ENCODE results near the gene EFNA5. TPM values are rescaled to one million over a fixed set of nuclear protein-coding genes. Genes with fewer than 3 reads are reported as not detected.

The EFNA5 gene
- polyA plus RNA-seq, 4 donors = 0.54 to 3.5 (median 1.7) TPM; not detected in 1

DNA sequence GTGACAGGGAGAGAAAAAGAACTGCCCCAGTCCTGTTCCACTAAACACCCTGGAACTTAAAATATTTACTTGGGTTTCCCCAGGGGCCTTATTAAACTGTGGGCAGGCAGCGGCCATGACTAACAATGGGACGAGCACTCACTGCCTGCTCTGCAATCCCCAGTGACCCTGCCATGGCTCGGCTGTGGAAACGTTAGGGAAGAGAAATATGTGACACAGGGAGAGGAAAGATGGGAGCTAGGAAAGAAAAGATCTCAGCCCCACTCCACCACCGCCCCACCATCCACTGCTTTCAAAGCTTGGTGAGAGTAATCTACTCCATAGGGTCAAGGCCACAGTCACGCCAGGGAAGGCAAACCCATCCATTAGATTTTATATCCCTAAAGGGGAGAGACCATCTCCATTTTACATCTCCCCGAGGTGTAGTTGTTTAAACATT is 117.6 kb downstream of the EFNA5 start:
- DNase-seq = no peak
- Histone ChIP-seq H3K27me3 (ENCODE audit: control insufficient read depth in 3 of 3, insufficient read depth in 3 of 3, low read length in 3 of 3) (no peaks in the 10 kb centered on the region), H3K9me3 (ENCODE audit: control insufficient read depth in 2 of 2, insufficient read depth in 1 of 2, low read depth in 1 of 2, low read length in 1 of 2) (no peaks in the 10 kb centered on the region), H3K4me3 (ENCODE audit: low read depth in 1 of 3, low read length in 3 of 3) (no peak overlapping the region), H3K36me3 (ENCODE audit: control insufficient read depth in 3 of 3, insufficient read depth in 2 of 3, low read depth in 1 of 3, low read length in 3 of 3) (no peaks in the 10 kb centered on the region), H3K27ac (ENCODE audit: low read depth in 1 of 3, low read length in 2 of 3) (no peak overlapping the region), H3K4me1 (ENCODE audit: control insufficient read depth in 3 of 3, insufficient read depth in 2 of 3, low read depth in 1 of 3, low read length in 2 of 3) (no peaks in the 10 kb centered on the region)
- WGBS, 3 donors = 81 to 91% (median 83%) methylated on average over 7 of the region's 7 CpGs
- FAIRE-seq = no peak

DNA sequence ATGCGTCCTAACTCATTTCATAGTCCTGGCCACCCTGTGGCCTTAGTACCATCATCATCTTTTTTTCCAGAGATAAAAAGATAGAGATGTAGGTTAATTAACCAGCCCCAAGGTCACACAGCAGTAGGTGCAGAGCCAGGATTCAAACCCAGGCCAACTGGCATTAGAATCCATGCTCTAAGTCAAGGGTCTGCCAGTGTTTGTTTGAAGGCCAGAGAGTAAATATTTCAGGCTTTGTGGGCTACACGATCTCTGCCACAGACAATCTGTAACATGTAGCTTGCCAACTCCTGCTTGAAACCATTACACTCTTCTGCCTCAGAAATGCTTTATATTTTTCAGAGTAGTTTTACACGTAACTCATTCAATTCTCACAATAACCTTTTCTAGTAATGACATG is 119.6 kb downstream of the EFNA5 start:
- H3K4me1 ChIP-seq (ENCODE audit: control insufficient read depth in 3 of 3, insufficient read depth in 2 of 3, low read depth in 1 of 3, low read length in 2 of 3) = no peaks in the 10 kb centered on the region
- FAIRE-seq (no peak), DNase-seq (no peak)
- H3K27ac ChIP-seq (ENCODE audit: low read depth in 1 of 3, low read length in 2 of 3) = no peak overlapping the region
- H3K9me3 ChIP-seq (ENCODE audit: control insufficient read depth in 2 of 2, insufficient read depth in 1 of 2, low read depth in 1 of 2, low read length in 1 of 2) = no peaks in the 10 kb centered on the region
- no peaks in the 10 kb centered on the region for H3K36me3 ChIP-seq (ENCODE audit: control insufficient read depth in 3 of 3, insufficient read depth in 2 of 3, low read depth in 1 of 3, low read length in 3 of 3)
- WGBS, 3 donors = 77 to 80% (median 79%) methylated on average over 3 of the region's 3 CpGs
- no peaks in the 10 kb centered on the region for H3K27me3 ChIP-seq (ENCODE audit: control insufficient read depth in 3 of 3, insufficient read depth in 3 of 3, low read length in 3 of 3)
- H3K4me3 ChIP-seq (ENCODE audit: low read depth in 1 of 3, low read length in 3 of 3) = no peak overlapping the region

DNA sequence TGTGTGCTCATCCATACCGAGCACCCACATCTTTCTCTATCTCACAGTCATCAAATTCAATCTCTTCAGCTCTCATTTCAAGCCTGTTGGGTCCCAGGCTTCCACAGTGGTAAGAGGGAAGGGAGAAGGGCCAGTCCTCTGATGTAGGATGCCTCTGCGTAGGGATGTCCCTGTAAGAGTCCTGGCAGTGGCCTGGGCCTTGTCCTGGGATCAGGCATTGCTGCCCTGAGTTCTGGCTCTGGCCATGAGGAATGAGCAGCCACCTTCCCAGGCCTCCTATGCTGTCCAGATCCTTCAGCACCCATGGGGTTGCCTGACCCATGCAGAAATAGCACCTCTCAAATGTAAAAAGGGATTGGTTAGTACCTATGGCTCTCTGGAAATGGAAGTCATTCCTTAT is 121.2 kb downstream of the EFNA5 start:
- Histone ChIP-seq H3K27me3 (ENCODE audit: control insufficient read depth in 3 of 3, insufficient read depth in 3 of 3, low read length in 3 of 3) (no peaks in the 10 kb centered on the region), H3K36me3 (ENCODE audit: control insufficient read depth in 3 of 3, insufficient read depth in 2 of 3, low read depth in 1 of 3, low read length in 3 of 3) (no peaks in the 10 kb centered on the region), H3K9me3 (ENCODE audit: control insufficient read depth in 2 of 2, insufficient read depth in 1 of 2, low read depth in 1 of 2, low read length in 1 of 2) (no peaks in the 10 kb centered on the region), H3K4me3 (ENCODE audit: low read depth in 1 of 3, low read length in 3 of 3) (no peak overlapping the region), H3K4me1 (ENCODE audit: control insufficient read depth in 3 of 3, insufficient read depth in 2 of 3, low read depth in 1 of 3, low read length in 2 of 3) (no peaks in the 10 kb centered on the region), H3K27ac (ENCODE audit: low read depth in 1 of 3, low read length in 2 of 3) (no peak overlapping the region)
- WGBS, 3 donors = 89 to 92% (median 91%) methylated on average over 2 of the region's 2 CpGs
- no peak for FAIRE-seq
- no peak for DNase-seq

DNA sequence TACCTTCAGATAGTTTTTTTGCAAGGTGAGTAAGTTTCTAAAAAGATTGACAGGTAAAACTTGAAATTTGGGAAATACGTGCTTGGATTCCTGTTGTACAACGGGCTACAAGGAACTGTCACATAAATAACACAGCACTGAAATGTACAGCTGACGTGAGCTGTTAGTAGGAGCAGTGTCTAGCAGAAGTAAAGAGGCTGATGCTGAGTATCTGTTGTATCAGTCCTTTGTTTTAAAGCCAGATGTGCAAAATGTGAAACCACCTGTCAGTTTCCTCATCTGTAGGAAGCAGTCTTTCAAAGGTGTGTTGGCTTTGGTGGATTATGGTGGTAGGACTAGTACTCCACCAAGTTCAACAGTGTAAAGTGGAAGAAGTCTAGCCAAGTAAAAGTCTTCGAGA is 122.3 kb downstream of the EFNA5 start:
- Histone ChIP-seq H3K4me1 (ENCODE audit: control insufficient read depth in 3 of 3, insufficient read depth in 2 of 3, low read depth in 1 of 3, low read length in 2 of 3) (no peaks in the 10 kb centered on the region), H3K9me3 (ENCODE audit: control insufficient read depth in 2 of 2, insufficient read depth in 1 of 2, low read depth in 1 of 2, low read length in 1 of 2) (no peaks in the 10 kb centered on the region), H3K27ac (ENCODE audit: low read depth in 1 of 3, low read length in 2 of 3) (no peak overlapping the region), H3K27me3 (ENCODE audit: control insufficient read depth in 3 of 3, insufficient read depth in 3 of 3, low read length in 3 of 3) (no peaks in the 10 kb centered on the region), H3K36me3 (ENCODE audit: control insufficient read depth in 3 of 3, insufficient read depth in 2 of 3, low read depth in 1 of 3, low read length in 3 of 3) (no peaks in the 10 kb centered on the region), H3K4me3 (ENCODE audit: low read depth in 1 of 3, low read length in 3 of 3) (no peak overlapping the region)
- no peak for DNase-seq
- 83 to 93% (median 87%) methylated on average over 4 of the region's 4 CpGs for WGBS, 3 donors
- no peak for FAIRE-seq

DNA sequence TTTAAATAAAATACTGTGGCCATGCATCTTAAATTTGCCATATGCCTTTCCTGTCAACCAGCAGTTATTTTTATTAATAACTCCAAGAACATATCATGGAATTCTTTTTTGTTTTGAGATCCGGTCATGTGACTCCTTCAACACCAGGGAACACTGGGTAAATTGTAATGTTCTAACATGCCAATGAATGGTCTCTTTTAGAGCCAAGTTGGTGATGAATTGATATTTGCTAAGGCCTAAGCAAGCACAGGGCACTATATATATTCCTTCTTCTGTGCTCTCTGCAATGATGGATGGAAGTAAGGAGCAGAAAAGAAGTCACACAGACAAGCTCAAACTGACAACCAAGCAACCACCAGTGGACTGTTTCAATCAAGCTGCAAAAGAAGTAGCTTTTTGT is 124.0 kb downstream of the EFNA5 start:
- FAIRE-seq (no peak), DNase-seq (no peak)
- Histone ChIP-seq H3K9me3 (ENCODE audit: control insufficient read depth in 2 of 2, insufficient read depth in 1 of 2, low read depth in 1 of 2, low read length in 1 of 2) (no peaks in the 10 kb centered on the region), H3K36me3 (ENCODE audit: control insufficient read depth in 3 of 3, insufficient read depth in 2 of 3, low read depth in 1 of 3, low read length in 3 of 3) (no peaks in the 10 kb centered on the region), H3K27me3 (ENCODE audit: control insufficient read depth in 3 of 3, insufficient read depth in 3 of 3, low read length in 3 of 3) (no peaks in the 10 kb centered on the region), H3K4me1 (ENCODE audit: control insufficient read depth in 3 of 3, insufficient read depth in 2 of 3, low read depth in 1 of 3, low read length in 2 of 3) (peaks cover 0 to 7% (median 4%) of the 10 kb centered on the region in 3 donors), H3K4me3 (ENCODE audit: low read depth in 1 of 3, low read length in 3 of 3) (no peak overlapping the region), H3K27ac (ENCODE audit: low read depth in 1 of 3, low read length in 2 of 3) (no peak overlapping the region)
- WGBS, 3 donors = 92 to 97% (median 97%) methylated on average over 1 of the region's 1 CpG

DNA sequence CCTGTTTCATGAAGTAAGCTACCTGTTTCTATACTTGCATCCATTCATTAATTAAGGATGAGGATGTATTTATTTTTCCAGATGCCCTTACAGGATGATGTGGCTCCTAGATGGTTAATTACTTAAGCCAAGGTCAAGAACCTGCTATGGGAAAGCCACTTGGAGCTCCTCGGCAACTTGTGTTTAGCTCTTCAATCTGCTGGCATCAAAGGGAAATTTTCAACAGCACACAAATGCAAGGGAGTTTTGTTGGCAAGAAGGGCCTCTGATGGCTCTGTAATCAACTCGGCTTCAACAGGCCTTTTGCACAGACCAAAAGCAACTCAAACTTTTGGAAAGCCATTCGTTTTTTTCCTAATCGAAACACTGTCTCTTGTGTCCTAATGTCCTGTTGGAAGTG is 125.3 kb downstream of the EFNA5 start:
- H3K36me3 ChIP-seq (ENCODE audit: control insufficient read depth in 3 of 3, insufficient read depth in 2 of 3, low read depth in 1 of 3, low read length in 3 of 3) = no peaks in the 10 kb centered on the region
- no peak for DNase-seq
- no peak for FAIRE-seq
- H3K4me1 ChIP-seq (ENCODE audit: control insufficient read depth in 3 of 3, insufficient read depth in 2 of 3, low read depth in 1 of 3, low read length in 2 of 3) = peaks cover 0 to 9% (median 4%) of the 10 kb centered on the region in 3 donors
- no peaks in the 10 kb centered on the region for H3K27me3 ChIP-seq (ENCODE audit: control insufficient read depth in 3 of 3, insufficient read depth in 3 of 3, low read length in 3 of 3)
- no peaks in the 10 kb centered on the region for H3K9me3 ChIP-seq (ENCODE audit: control insufficient read depth in 2 of 2, insufficient read depth in 1 of 2, low read depth in 1 of 2, low read length in 1 of 2)
- H3K4me3 ChIP-seq (ENCODE audit: low read depth in 1 of 3, low read length in 3 of 3) = no peak overlapping the region
- no peak overlapping the region for H3K27ac ChIP-seq (ENCODE audit: low read depth in 1 of 3, low read length in 2 of 3)
- 67 to 92% (median 67%) methylated on average over 4 of the region's 4 CpGs for WGBS, 3 donors

DNA sequence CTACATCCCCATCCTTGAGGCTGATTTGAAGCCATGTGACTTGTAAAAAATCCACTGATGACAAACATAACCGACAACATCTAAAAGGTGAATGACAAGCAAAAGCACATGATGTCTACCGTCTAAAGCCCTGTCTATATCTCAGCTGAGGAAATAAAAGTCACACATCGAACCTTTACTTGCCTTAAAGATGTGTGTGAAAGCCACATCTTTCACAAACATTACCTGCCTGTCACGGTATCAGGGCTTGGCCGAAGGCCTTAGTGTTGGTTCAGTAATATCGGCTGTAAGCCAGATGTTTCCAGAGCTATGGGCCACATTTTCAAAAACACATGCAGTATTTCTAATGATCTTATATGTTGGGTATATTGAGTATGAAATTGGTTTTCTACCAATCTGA is 125.8 kb downstream of the EFNA5 start:
- DNase-seq (no peak), FAIRE-seq (no peak)
- Histone ChIP-seq H3K9me3 (ENCODE audit: control insufficient read depth in 2 of 2, insufficient read depth in 1 of 2, low read depth in 1 of 2, low read length in 1 of 2) (no peaks in the 10 kb centered on the region), H3K27ac (ENCODE audit: low read depth in 1 of 3, low read length in 2 of 3) (no peak overlapping the region), H3K27me3 (ENCODE audit: control insufficient read depth in 3 of 3, insufficient read depth in 3 of 3, low read length in 3 of 3) (no peaks in the 10 kb centered on the region), H3K4me1 (ENCODE audit: control insufficient read depth in 3 of 3, insufficient read depth in 2 of 3, low read depth in 1 of 3, low read length in 2 of 3) (peaks cover 0 to 9% (median 4%) of the 10 kb centered on the region in 3 donors), H3K4me3 (ENCODE audit: low read depth in 1 of 3, low read length in 3 of 3) (no peak overlapping the region), H3K36me3 (ENCODE audit: control insufficient read depth in 3 of 3, insufficient read depth in 2 of 3, low read depth in 1 of 3, low read length in 3 of 3) (no peaks in the 10 kb centered on the region)
- 86 to 90% (median 86%) methylated on average over 6 of the region's 6 CpGs for WGBS, 3 donors

DNA sequence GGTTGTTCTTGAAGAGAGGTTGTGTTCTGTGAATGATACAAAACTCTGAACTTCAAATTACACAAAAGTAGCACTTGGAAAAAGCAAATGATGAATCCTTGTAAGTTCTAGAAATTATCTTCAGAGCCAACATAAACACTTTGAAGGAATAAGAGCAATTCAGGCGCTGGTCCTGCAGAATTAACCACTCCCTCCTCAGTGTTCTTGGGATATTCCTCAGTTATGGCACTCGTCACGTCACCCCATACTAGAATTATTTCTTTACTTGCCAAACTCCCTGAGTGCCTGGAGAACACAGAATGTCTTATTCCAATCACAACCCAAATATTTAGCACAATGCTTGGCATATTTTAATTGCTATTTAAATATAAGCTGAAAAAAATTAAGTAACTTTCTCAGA is 126.3 kb downstream of the EFNA5 start:
- Histone ChIP-seq H3K4me3 (ENCODE audit: low read depth in 1 of 3, low read length in 3 of 3) (no peak overlapping the region), H3K9me3 (ENCODE audit: control insufficient read depth in 2 of 2, insufficient read depth in 1 of 2, low read depth in 1 of 2, low read length in 1 of 2) (no peaks in the 10 kb centered on the region), H3K27ac (ENCODE audit: low read depth in 1 of 3, low read length in 2 of 3) (no peak overlapping the region), H3K4me1 (ENCODE audit: control insufficient read depth in 3 of 3, insufficient read depth in 2 of 3, low read depth in 1 of 3, low read length in 2 of 3) (peaks cover 0 to 9% (median 4%) of the 10 kb centered on the region in 3 donors), H3K36me3 (ENCODE audit: control insufficient read depth in 3 of 3, insufficient read depth in 2 of 3, low read depth in 1 of 3, low read length in 3 of 3) (no peaks in the 10 kb centered on the region), H3K27me3 (ENCODE audit: control insufficient read depth in 3 of 3, insufficient read depth in 3 of 3, low read length in 3 of 3) (no peaks in the 10 kb centered on the region)
- FAIRE-seq = no peak
- 64 to 91% (median 91%) methylated on average over 3 of the region's 3 CpGs for WGBS, 3 donors
- no peak for DNase-seq

DNA sequence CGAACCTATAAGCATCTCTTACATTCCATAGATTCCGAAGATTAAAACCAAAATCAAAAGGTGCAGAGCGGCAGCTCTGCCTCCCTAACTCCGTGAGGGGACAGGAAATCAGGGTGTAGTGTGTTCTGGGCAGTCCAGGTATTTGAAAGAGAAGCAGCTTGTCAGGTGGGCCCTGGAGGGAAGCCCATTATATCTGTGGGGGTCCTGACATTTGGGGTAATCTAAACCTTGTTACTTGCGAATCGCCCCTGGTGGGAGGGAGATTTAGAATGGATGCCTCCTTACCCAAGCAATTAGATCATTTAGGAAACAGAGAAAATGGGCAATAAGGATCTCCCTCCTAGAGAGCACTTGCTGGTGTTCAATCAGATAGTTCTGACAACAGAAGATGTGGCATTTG is 126.9 kb downstream of the EFNA5 start:
- Histone ChIP-seq H3K27ac (ENCODE audit: low read depth in 1 of 3, low read length in 2 of 3) (no peak overlapping the region), H3K27me3 (ENCODE audit: control insufficient read depth in 3 of 3, insufficient read depth in 3 of 3, low read length in 3 of 3) (no peaks in the 10 kb centered on the region), H3K4me1 (ENCODE audit: control insufficient read depth in 3 of 3, insufficient read depth in 2 of 3, low read depth in 1 of 3, low read length in 2 of 3) (peaks cover 0 to 9% (median 4%) of the 10 kb centered on the region in 3 donors), H3K36me3 (ENCODE audit: control insufficient read depth in 3 of 3, insufficient read depth in 2 of 3, low read depth in 1 of 3, low read length in 3 of 3) (no peaks in the 10 kb centered on the region), H3K4me3 (ENCODE audit: low read depth in 1 of 3, low read length in 3 of 3) (no peak overlapping the region), H3K9me3 (ENCODE audit: control insufficient read depth in 2 of 2, insufficient read depth in 1 of 2, low read depth in 1 of 2, low read length in 1 of 2) (no peaks in the 10 kb centered on the region)
- DNase-seq = no peak
- WGBS, 3 donors = 85 to 98% (median 95%) methylated on average over 6 of the region's 6 CpGs
- FAIRE-seq = no peak
